ENCODE results near the gene UBE2Q2.

Gene UBE2Q2

GRCh38 chr15:75836959-75837334 is 6.3 kb upstream of the UBE2Q2 start:
- peak; percentile 48 for DNase-seq (ENCODE audit: low spot score)
- TF ChIP-seq, protein P1, sequence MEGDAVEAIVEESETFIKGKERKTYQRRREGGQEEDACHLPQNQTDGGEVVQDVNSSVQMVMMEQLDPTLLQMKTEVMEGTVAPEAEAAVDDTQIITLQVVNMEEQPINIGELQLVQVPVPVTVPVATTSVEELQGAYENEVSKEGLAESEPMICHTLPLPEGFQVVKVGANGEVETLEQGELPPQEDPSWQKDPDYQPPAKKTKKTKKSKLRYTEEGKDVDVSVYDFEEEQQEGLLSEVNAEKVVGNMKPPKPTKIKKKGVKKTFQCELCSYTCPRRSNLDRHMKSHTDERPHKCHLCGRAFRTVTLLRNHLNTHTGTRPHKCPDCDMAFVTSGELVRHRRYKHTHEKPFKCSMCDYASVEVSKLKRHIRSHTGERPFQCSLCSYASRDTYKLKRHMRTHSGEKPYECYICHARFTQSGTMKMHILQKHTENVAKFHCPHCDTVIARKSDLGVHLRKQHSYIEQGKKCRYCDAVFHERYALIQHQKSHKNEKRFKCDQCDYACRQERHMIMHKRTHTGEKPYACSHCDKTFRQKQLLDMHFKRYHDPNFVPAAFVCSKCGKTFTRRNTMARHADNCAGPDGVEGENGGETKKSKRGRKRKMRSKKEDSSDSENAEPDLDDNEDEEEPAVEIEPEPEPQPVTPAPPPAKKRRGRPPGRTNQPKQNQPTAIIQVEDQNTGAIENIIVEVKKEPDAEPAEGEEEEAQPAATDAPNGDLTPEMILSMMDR (IDR thresholded peaks at IDR 0.05; ENCODE audit: borderline replicate concordance, control extremely low read depth, extremely low read depth, insufficient read depth, missing control alignments): no peak
- in situ Hi-C loops (cut with MboI; ENCODE audit: low sequenced_read_pairs, unreplicated experiment): no loop called here

DNA sequence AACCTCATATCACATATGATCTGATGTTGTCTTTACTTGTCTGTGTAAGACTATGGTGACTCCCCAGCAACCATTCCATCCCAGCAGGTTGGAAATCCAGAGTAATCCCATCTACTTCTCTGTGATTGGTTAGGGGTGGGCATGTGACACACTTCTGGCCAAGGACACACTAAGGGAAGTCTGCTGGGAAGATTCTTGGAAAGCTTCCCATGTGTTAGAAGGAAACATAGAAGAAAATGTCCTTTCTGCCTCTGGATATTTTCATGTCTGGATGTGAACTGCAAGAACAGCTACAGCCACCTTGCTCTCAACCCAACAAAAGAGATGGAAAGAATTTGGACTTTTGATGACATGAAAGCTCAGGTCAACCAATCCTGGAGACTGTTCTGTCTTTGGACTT is 2.6 kb upstream of the UBE2Q2 start:
- no peak for DNase-seq (ENCODE audit: low spot score)
- TF ChIP-seq, protein P1 (IDR thresholded peaks at IDR 0.05; ENCODE audit: borderline replicate concordance, control extremely low read depth, extremely low read depth, insufficient read depth, missing control alignments): no peak
- in situ Hi-C loops (cut with MboI; ENCODE audit: low sequenced_read_pairs, unreplicated experiment): no loop called here

- in situ Hi-C loops (cut with MboI; ENCODE audit: low sequenced_read_pairs, unreplicated experiment): no loop called here
- TF ChIP-seq, protein P1 (IDR thresholded peaks at IDR 0.05; ENCODE audit: borderline replicate concordance, control extremely low read depth, extremely low read depth, insufficient read depth, missing control alignments): no peak
- no peak for DNase-seq (ENCODE audit: low spot score)
These were observed 1.6 kb upstream of the UBE2Q2 start for GRCh38 chr15:75841626-75842025.

- TF ChIP-seq, protein P1 (IDR thresholded peaks at IDR 0.05; ENCODE audit: borderline replicate concordance, control extremely low read depth, extremely low read depth, insufficient read depth, missing control alignments): no peak
- in situ Hi-C loops (cut with MboI; ENCODE audit: low sequenced_read_pairs, unreplicated experiment): no loop called here
- DNase-seq (ENCODE audit: low spot score): peak; percentile 84
These were observed 683 bp downstream of the UBE2Q2 start for GRCh38 chr15:75843678-75844581.

- in situ Hi-C loops (cut with MboI; ENCODE audit: low sequenced_read_pairs, unreplicated experiment): no loop called here
- no peak for DNase-seq (ENCODE audit: low spot score)
- TF ChIP-seq, protein P1 (IDR thresholded peaks at IDR 0.05; ENCODE audit: borderline replicate concordance, control extremely low read depth, extremely low read depth, insufficient read depth, missing control alignments): no peak
These were observed 1.5 kb downstream of the UBE2Q2 start for GRCh38 chr15:75844629-75845335.

DNA sequence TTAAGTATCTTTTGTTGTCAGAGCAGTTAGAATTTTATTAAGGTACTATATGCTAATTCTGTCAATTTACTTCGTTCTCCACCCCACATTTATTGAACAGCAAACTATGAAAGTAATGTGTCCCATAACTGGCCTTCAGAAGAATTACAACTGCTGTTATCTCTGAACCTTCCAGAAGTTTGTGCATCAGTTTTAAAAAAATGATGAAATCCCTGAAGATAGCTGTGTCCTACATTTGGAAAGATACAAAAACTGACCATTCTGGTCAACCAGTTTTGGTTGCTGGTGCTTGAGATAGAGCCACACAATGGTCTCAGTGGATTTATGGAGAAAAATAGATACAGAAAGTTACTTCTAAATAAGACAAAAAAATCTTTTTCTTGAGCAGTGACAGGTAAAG is 5.9 kb downstream of the UBE2Q2 start:
- TF ChIP-seq, protein P1 (IDR thresholded peaks at IDR 0.05; ENCODE audit: borderline replicate concordance, control extremely low read depth, extremely low read depth, insufficient read depth, missing control alignments): no peak

More for the DNA sequence above, 5.9 kb downstream of the UBE2Q2 start:
- DNase-seq (ENCODE audit: low spot score): no peak
- in situ Hi-C loops (cut with MboI; ENCODE audit: low sequenced_read_pairs, unreplicated experiment): no loop called here

Measured in GM13976 (cell line).